Type B pancreatic cell (in vitro differentiated cells): Measurements from ENCODE around the gene VDR. TPM values are rescaled to one million over a fixed set of nuclear protein-coding genes. Genes with fewer than 3 reads are reported as not detected.

Source experiments
- DNase-seq: peaks from one replicate; pipeline ENCODE4 v3.0.0; 2021; ENCODE audit warnings: mixed read lengths; ENCODE audit not compliant: unreplicated experiment; ENCODE audit errors: extremely low spot score
- H3K27ac Mint-ChIP-seq: 2 replicates; pipeline ENCODE4 v1.8.0; 2021; ENCODE audit warnings: mild to moderate bottlenecking, mixed read lengths
- H3K27me3 Mint-ChIP-seq: 2 replicates; pipeline ENCODE4 v1.8.0; 2021; ENCODE audit warnings: mixed read lengths
- H3K36me3 Mint-ChIP-seq: 2 replicates; pipeline ENCODE4 v1.8.0; 2021; ENCODE audit warnings: mixed read lengths
- H3K4me1 Mint-ChIP-seq: one replicate; pipeline ENCODE4 v1.8.0; 2021; ENCODE audit warnings: mixed read lengths; ENCODE audit not compliant: unreplicated experiment
- H3K4me3 Mint-ChIP-seq: 2 replicates; pipeline ENCODE4 v1.8.0; 2021; ENCODE audit warnings: mild to moderate bottlenecking, mixed read lengths
- H3K9me3 Mint-ChIP-seq: 2 replicates; pipeline ENCODE4 v1.8.0; 2021; ENCODE audit warnings: mixed read lengths
- CTCF ChIP-seq: fragments of 200-600 bp; sonication (generic); conservative IDR thresholded peaks from 2 replicates; pipeline ENCODE4 v1.5.0; 2021; ENCODE audit warnings: antibody characterized with exemption, mild to moderate bottlenecking
- total RNA-seq: library from RNA; stranded (reverse); gene quantifications from 2 replicates; pipeline ENCODE4 v1.2.1, GENCODE V29; 2021; ENCODE audit warnings: low replicate concordance

The VDR gene
- total RNA-seq, 1 donor from 2014 or later, result 0.77 TPM

- Mint-ChIP-seq H3K4me3 (no peak overlapping the region), H3K27ac (no peak overlapping the region), H3K36me3 (no peaks in the 10 kb centered on the region), H3K9me3 (no peaks in the 10 kb centered on the region), H3K27me3 (peaks cover 4% of the 10 kb centered on the region), H3K4me1 (peaks cover 13% of the 10 kb centered on the region)
- TF ChIP-seq CTCF, result no peak
- DNase-seq, result no peak
Measured at GRCh38 chr12:47946413-47947323, 41.9 kb upstream of the VDR start.

- H3K4me3 Mint-ChIP-seq, result no peak overlapping the region
- no peak for DNase-seq
- peaks cover 13% of the 10 kb centered on the region for H3K27me3 Mint-ChIP-seq
- H3K4me1 Mint-ChIP-seq, result peaks cover 18% of the 10 kb centered on the region
- H3K36me3 Mint-ChIP-seq, result no peaks in the 10 kb centered on the region
- no peaks in the 10 kb centered on the region for H3K9me3 Mint-ChIP-seq
- no peak for TF ChIP-seq CTCF
- no peak overlapping the region for H3K27ac Mint-ChIP-seq
Measured at GRCh38 chr12:47945341-47945728, 40.5 kb upstream of the VDR start.

GRCh38 chr12:47944685-47945340, 40.0 kb upstream of the VDR start:
- no peak for DNase-seq
- peaks cover 18% of the 10 kb centered on the region for H3K4me1 Mint-ChIP-seq
- no peak for TF ChIP-seq CTCF
- no peaks in the 10 kb centered on the region for H3K9me3 Mint-ChIP-seq
- H3K36me3 Mint-ChIP-seq, result no peaks in the 10 kb centered on the region
- no peak overlapping the region for H3K4me3 Mint-ChIP-seq
- no peak overlapping the region for H3K27ac Mint-ChIP-seq
- H3K27me3 Mint-ChIP-seq, result peaks cover 13% of the 10 kb centered on the region

GRCh38 chr12:47943623-47944340, 39.0 kb upstream of the VDR start:
- H3K4me3 Mint-ChIP-seq, result no peak overlapping the region
- H3K36me3 Mint-ChIP-seq, result no peaks in the 10 kb centered on the region
- H3K27ac Mint-ChIP-seq, result no peak overlapping the region
- H3K9me3 Mint-ChIP-seq, result no peaks in the 10 kb centered on the region
- H3K27me3 Mint-ChIP-seq, result peaks cover 13% of the 10 kb centered on the region
- DNase-seq, result no peak
- H3K4me1 Mint-ChIP-seq, result peaks cover 11% of the 10 kb centered on the region
- TF ChIP-seq CTCF, result no peak

- no peak for DNase-seq
- peaks cover 11% of the 10 kb centered on the region for H3K4me1 Mint-ChIP-seq
- H3K36me3 Mint-ChIP-seq, result no peaks in the 10 kb centered on the region
- H3K9me3 Mint-ChIP-seq, result no peaks in the 10 kb centered on the region
- no peak overlapping the region for H3K27ac Mint-ChIP-seq
- no peak overlapping the region for H3K4me3 Mint-ChIP-seq
- peaks cover 13% of the 10 kb centered on the region for H3K27me3 Mint-ChIP-seq
- no peak for TF ChIP-seq CTCF
Measured at GRCh38 chr12:47942614-47943225, 37.9 kb upstream of the VDR start.
